HepG2 (cell line): ENCODE measurements around the gene SLC28A1. TPM values are rescaled to one million over a fixed set of nuclear protein-coding genes. Genes with fewer than 3 reads are reported as not detected.

Source experiments
- ARHGAP35 ChIP-seq: sonication (generic); formaldehyde crosslinking; IDR thresholded peaks from 2 replicates; pipeline ENCODE4 v1.9.0; 2022; ENCODE audit warnings: mild to moderate bottlenecking, inconsistent platforms, moderate library complexity, missing genetic modification reagents, borderline replicate concordance
- CREM ChIP-seq, 2 experiments: sonication (generic) in 1 of 2; formaldehyde crosslinking in 1 of 2; IDR thresholded peaks; 2 replicates each; pipeline versions ENCODE4 v1.4.0 to v1.6.1; 2016 to 2020; ENCODE audit warnings: antibody characterized with exemption in 1 of 2, mild to moderate bottlenecking in 1 of 2, missing genetic modification reagents in 1 of 2
- FOXC1 ChIP-seq: sonication (generic); formaldehyde crosslinking; IDR thresholded peaks from 2 replicates; pipeline ENCODE4 v1.8.0; 2022; ENCODE audit warnings: mild to moderate bottlenecking, missing genetic modification reagents, borderline replicate concordance
- GPN1 ChIP-seq: sonication (generic); formaldehyde crosslinking; IDR thresholded peaks from 2 replicates; pipeline ENCODE4 v1.5.1; 2020; ENCODE audit warnings: missing genetic modification reagents, borderline replicate concordance
- HMGXB3 ChIP-seq: sonication (generic); formaldehyde crosslinking; IDR thresholded peaks from 2 replicates; pipeline ENCODE4 v1.4.0; 2020; ENCODE audit warnings: missing genetic modification reagents, borderline replicate concordance
- HNRNPH1 ChIP-seq: fragments of 200-400 bp; formaldehyde crosslinking; optimal IDR thresholded peaks from 2 replicates; pipeline ENCODE3; 2017; ENCODE audit warnings: mild to moderate bottlenecking, low read depth, low read length
- HNRNPL ChIP-seq: fragments of 200-400 bp; formaldehyde crosslinking; IDR thresholded peaks from 2 replicates; pipeline ENCODE4 v1.6.1; 2017; ENCODE audit warnings: mild to moderate bottlenecking, low read depth, low read length
- KLF11 ChIP-seq: IDR thresholded peaks from 2 replicates; pipeline ENCODE4 v1.6.1; 2016; ENCODE audit warnings: missing compliant biosample characterization
- SMAD3 ChIP-seq: sonication (generic); formaldehyde crosslinking; IDR thresholded peaks from 2 replicates; pipeline ENCODE4 v1.4.0; 2020; ENCODE audit warnings: missing genetic modification reagents
- SRF ChIP-seq: IDR thresholded peaks from 2 replicates; pipeline ENCODE4 v1.6.1; 2011; ENCODE audit warnings: mild to moderate bottlenecking, low read depth, low read length, moderate library complexity
- SRSF9 ChIP-seq: fragments of 200-400 bp; formaldehyde crosslinking; IDR thresholded peaks from 2 replicates; pipeline ENCODE4 v1.6.1; 2018; ENCODE audit warnings: borderline replicate concordance, mild to moderate bottlenecking, low read depth, low read length; ENCODE audit not compliant: insufficient read depth, poor library complexity, severe bottlenecking
- ZBTB20 ChIP-seq: sonication (generic); formaldehyde crosslinking; IDR thresholded peaks from 2 replicates; pipeline ENCODE4 v1.8.1; 2023; ENCODE audit warnings: missing genetic modification reagents, low read depth, mild to moderate bottlenecking, borderline replicate concordance
- ZNF143 ChIP-seq: sonication (generic); formaldehyde crosslinking; IDR thresholded peaks from 2 replicates; pipeline ENCODE4 v1.4.0; 2020; ENCODE audit warnings: missing genetic modification reagents
- ZNF484 ChIP-seq: sonication (generic); formaldehyde crosslinking; IDR thresholded peaks from 2 replicates; pipeline ENCODE4 v1.5.1; 2020; ENCODE audit warnings: mild to moderate bottlenecking, low read depth, missing genetic modification reagents, borderline replicate concordance
- ZNF562 ChIP-seq: sonication (generic); formaldehyde crosslinking; IDR thresholded peaks from 2 replicates; pipeline ENCODE4 v1.8.0; 2022; ENCODE audit warnings: missing genetic modification reagents, borderline replicate concordance
- ZNF598 ChIP-seq: sonication (generic); formaldehyde crosslinking; IDR thresholded peaks from 2 replicates; pipeline ENCODE4 v1.5.1; 2020; ENCODE audit warnings: mild to moderate bottlenecking, missing genetic modification reagents, borderline replicate concordance
- ZNF703 ChIP-seq: sonication (generic); formaldehyde crosslinking; IDR thresholded peaks from 2 replicates; pipeline ENCODE4 v1.5.1; 2020; ENCODE audit warnings: missing genetic modification reagents, mild to moderate bottlenecking, moderate library complexity, borderline replicate concordance
- ZSCAN31 ChIP-seq: sonication (generic); formaldehyde crosslinking; IDR thresholded peaks from 2 replicates; pipeline ENCODE4 v1.5.0; 2020; ENCODE audit warnings: low read depth, mild to moderate bottlenecking, missing genetic modification reagents
- polyA plus RNA-seq, 8 experiments: library from polyadenylated mRNA; depleted of rRNA in 3 of 8; stranded (reverse) in 7 of 8; unstranded in 1 of 8; fragments of >200 nt; fragmentation: Illumina TruSeq in 4 of 8; extraction: Trizol in 4 of 8; gene quantifications; 2 replicates each; pipeline versions ENCODE4 v1.2.1 to v1.2.3, GENCODE V29; 2011 to 2016; ENCODE audit warnings: low read depth in 4 of 8, missing spikeins in 1 of 8, mixed read lengths in 1 of 8; ENCODE audit not compliant: insufficient read depth in 1 of 8
- total RNA-seq, 5 experiments: library from RNA; depleted of rRNA; stranded (reverse); fragments of >200 nt; fragmentation: Illumina TruSeq; extraction: Trizol; gene quantifications; 2 replicates each; pipeline ENCODE4 v1.2.3, GENCODE V29; 2016; ENCODE audit warnings: low read depth in 1 of 5
- TF ChIP-seq, protein P1 (sequence below): sonication (generic); formaldehyde crosslinking; IDR thresholded peaks from 2 replicates; pipeline ENCODE4 v1.4.0; 2020; ENCODE audit warnings: missing genetic modification reagents
- TF ChIP-seq, protein P2 (sequence below): sonication (generic); formaldehyde crosslinking; IDR thresholded peaks from 2 replicates; pipeline ENCODE4 v1.4.0; 2020; ENCODE audit warnings: missing genetic modification reagents, borderline replicate concordance

The SLC28A1 gene
- total and polyA plus RNA-seq, 2 of the 13 experiments (the other 11 are each of a cell fraction or from before 2014, with no cell fraction given): 0.31 to 5.8 TPM

DNA sequence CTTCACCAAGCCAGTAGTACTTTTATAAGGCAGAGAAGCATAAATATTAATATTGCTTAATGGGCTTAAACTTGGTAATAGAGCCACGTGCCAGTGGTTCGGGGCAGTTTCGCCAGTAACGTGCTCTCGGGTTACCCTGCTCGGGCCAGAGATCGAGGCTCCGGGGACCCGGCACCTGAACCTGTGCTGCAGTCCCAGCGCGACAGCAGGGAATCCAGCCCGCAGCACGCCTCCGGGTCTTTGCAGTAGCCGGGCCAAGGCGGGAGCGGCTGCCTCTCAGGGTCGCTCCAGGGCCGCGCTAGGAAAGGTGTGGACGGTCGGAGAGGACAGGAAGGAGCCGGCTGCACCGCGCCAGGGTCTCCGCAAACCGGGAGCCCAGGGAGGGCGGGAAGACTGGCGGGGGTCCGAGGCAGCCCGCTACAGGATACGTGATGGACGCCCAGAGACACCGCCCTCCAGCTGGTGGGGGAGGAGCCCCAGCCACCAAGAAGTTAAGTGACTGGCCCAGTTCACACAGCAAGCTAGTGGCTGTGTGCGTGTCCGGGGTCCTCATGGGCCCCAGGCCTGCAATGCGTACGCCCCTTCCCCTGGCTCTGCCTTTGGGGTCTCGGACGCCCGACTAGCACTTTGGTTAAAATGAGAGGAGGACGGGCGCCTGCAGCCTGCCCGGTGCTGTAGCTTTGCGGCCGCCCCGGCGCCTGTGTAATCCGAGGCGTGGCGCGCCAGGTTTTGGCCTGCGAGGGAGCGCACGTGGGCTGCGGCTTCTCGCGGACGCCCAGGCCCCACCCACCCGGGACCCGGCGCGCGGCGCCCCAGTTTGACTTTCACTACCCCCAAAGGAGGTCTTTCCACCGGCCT, 96.0 kb downstream of the SLC28A1 start (continued):
- TF ChIP-seq HMGXB3 (CRISPR knock-in tag): peak; percentile 33; the same call in 1 of the 2 replicates
- TF ChIP-seq HNRNPL: 0 out of 2 replicates have a peak, but pooled peaks have one; percentile 64
- peak; percentile 80; the same call in 1 of the 2 replicates for TF ChIP-seq KLF11 (CRISPR knock-in tag)
- TF ChIP-seq ZSCAN31 (CRISPR knock-in tag): peak; percentile 87
- TF ChIP-seq ZNF484 (CRISPR knock-in tag): no peak
- no peak for TF ChIP-seq ZNF703 (CRISPR knock-in tag)
- TF ChIP-seq ZNF143 (CRISPR knock-in tag): no peak
- TF ChIP-seq, protein P1, sequence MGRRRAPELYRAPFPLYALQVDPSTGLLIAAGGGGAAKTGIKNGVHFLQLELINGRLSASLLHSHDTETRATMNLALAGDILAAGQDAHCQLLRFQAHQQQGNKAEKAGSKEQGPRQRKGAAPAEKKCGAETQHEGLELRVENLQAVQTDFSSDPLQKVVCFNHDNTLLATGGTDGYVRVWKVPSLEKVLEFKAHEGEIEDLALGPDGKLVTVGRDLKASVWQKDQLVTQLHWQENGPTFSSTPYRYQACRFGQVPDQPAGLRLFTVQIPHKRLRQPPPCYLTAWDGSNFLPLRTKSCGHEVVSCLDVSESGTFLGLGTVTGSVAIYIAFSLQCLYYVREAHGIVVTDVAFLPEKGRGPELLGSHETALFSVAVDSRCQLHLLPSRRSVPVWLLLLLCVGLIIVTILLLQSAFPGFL (CRISPR knock-in tag): no peak
- no peak for TF ChIP-seq SRSF9
- TF ChIP-seq, protein P2, sequence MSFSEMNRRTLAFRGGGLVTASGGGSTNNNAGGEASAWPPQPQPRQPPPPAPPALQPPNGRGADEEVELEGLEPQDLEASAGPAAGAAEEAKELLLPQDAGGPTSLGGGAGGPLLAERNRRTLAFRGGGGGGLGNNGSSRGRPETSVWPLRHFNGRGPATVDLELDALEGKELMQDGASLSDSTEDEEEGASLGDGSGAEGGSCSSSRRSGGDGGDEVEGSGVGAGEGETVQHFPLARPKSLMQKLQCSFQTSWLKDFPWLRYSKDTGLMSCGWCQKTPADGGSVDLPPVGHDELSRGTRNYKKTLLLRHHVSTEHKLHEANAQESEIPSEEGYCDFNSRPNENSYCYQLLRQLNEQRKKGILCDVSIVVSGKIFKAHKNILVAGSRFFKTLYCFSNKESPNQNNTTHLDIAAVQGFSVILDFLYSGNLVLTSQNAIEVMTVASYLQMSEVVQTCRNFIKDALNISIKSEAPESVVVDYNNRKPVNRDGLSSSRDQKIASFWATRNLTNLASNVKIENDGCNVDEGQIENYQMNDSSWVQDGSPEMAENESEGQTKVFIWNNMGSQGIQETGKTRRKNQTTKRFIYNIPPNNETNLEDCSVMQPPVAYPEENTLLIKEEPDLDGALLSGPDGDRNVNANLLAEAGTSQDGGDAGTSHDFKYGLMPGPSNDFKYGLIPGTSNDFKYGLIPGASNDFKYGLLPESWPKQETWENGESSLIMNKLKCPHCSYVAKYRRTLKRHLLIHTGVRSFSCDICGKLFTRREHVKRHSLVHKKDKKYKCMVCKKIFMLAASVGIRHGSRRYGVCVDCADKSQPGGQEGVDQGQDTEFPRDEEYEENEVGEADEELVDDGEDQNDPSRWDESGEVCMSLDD (CRISPR knock-in tag): peak; percentile 68
- TF ChIP-seq ZNF598 (CRISPR knock-in tag): no peak
- TF ChIP-seq ZNF562 (CRISPR knock-in tag): no peak
- no peak for TF ChIP-seq SRF
- TF ChIP-seq HNRNPH1: no peak
- TF ChIP-seq CREM (IDR thresholded peaks at IDR 0.05): 0 out of 2 replicates have a peak, but pooled peaks have one; percentile 34
- no peak for TF ChIP-seq CREM (CRISPR knock-in tag; IDR thresholded peaks at IDR 0.05)
- TF ChIP-seq SMAD3 (CRISPR knock-in tag): peak; percentile 49; the same call in 1 of the 2 replicates
- no peak; the same call in 1 of the 2 replicates for TF ChIP-seq ZBTB20 (CRISPR knock-in tag)
- no peak for TF ChIP-seq GPN1
- peak; percentile 59 for TF ChIP-seq FOXC1 (CRISPR knock-in tag)
- TF ChIP-seq ARHGAP35 (CRISPR knock-in tag): 0 out of 2 replicates have a peak, but pooled peaks have one; percentile 44
